DOHH2 (cell line): ENCODE data around the gene SMIM15.

Source experiments
- CTCF ChIP-seq: fragments of 200-600 bp; sonication (generic); IDR thresholded peaks from one replicate; pipeline ENCODE4 v1.5.1; 2014; ENCODE audit warnings: antibody characterized with exemption, mild to moderate bottlenecking, low read depth, low read length; ENCODE audit not compliant: poor library complexity, severe bottlenecking
- EZH2phosphoT487 ChIP-seq: fragments of 200-600 bp; sonication (generic); IDR thresholded peaks from 2 replicates; pipeline ENCODE4 v1.6.1; 2017; ENCODE audit warnings: borderline replicate concordance, mild to moderate bottlenecking, antibody characterized with exemption, low read length, moderate library complexity, mixed read lengths

- TF ChIP-seq CTCF (no peak), EZH2phosphoT487 (no peak)
Observed at GRCh38 chr5:61119066-61119465, 43.2 kb downstream of the SMIM15 start.
